NCI-H526 (cell line): ENCODE results near the gene HEATR3.

Source experiments
- DNase-seq, 2 experiments: peaks; one replicate each; lab custom pipeline; 2025; lab: John Stamatoyannopoulos, UW

The HEATR3 gene

GRCh38 chr16:50056226-50056625 lies 9.5 kb upstream of the HEATR3 start:
- DNase-seq = no peak

DNA sequence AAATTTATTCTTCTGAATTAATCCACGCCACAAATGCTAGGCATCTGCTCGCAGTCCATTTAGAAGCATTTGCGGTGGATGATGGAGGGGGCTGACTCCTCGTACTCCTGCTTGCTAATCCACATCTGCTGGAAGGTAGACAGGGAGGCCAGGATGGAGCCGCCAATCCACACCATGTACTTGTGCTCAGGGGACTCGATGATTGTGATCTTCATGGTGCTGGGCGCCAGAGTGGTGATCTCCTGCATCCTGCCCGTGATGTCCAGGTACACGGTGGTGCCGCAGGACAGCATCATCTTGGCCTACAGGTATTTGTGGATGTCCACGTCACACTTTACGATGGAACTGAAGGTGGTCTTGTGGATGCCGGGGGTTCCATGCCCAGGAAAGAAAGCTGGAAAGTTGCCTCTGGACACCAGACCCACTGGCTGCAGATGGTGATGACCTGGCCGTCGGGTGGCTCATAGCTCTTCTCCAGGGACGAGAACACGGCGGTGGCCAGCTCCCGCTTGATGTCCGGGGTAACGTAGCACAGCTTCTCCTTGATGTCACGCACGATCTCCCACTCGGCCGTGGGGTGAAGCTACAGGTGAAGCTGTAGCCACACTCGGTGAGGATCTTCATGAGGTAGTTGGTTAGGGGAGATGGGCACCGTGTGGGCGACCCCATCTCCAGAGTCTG lies 7.5 kb upstream of the HEATR3 start:
- DNase-seq = no peak

GRCh38 chr16:50059111-50059510 lies 6.7 kb upstream of the HEATR3 start:
- no peak for DNase-seq

DNA sequence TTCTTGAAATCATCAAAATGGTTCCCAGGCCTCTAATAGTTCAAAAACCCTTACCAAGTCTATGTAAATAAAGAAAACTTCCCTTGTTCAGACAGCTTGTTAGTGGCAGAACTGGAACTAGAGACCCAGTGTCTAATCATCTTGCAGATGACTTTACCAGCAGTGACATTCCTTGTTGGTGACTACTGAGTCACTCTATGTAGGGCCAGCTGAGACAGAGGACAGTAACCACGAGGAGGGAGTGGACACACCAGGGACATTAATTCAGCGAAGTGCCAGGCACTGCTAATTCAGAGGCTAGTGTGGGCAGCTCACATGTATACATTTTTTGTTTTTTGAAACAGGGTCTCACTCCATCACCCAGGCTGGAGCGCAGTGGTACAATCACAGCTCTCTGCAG lies 6.1 kb upstream of the HEATR3 start:
- no peak for DNase-seq

DNA sequence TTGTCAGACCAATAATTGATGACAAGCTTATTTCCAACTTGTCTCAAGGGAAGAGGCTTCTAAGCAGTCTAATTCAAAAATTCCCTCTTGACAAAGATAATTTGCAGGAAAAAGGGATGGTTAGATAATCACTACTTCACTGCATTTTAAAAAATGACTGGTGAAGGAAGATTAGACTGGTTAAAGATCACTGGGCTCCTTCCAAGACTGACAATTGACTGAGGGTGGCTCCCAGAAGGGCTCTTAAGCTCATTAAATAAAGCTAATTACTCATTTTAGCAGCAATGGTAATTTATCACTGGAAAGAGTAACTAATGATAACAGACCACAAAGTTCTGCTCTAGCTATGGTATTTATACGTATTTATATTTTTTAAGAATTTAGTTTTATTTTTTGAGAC lies 4.4 kb upstream of the HEATR3 start:
- no peak for DNase-seq

GRCh38 chr16:50065241-50065623 lies 538 bp upstream of the HEATR3 start:
- no peak for DNase-seq

DNA sequence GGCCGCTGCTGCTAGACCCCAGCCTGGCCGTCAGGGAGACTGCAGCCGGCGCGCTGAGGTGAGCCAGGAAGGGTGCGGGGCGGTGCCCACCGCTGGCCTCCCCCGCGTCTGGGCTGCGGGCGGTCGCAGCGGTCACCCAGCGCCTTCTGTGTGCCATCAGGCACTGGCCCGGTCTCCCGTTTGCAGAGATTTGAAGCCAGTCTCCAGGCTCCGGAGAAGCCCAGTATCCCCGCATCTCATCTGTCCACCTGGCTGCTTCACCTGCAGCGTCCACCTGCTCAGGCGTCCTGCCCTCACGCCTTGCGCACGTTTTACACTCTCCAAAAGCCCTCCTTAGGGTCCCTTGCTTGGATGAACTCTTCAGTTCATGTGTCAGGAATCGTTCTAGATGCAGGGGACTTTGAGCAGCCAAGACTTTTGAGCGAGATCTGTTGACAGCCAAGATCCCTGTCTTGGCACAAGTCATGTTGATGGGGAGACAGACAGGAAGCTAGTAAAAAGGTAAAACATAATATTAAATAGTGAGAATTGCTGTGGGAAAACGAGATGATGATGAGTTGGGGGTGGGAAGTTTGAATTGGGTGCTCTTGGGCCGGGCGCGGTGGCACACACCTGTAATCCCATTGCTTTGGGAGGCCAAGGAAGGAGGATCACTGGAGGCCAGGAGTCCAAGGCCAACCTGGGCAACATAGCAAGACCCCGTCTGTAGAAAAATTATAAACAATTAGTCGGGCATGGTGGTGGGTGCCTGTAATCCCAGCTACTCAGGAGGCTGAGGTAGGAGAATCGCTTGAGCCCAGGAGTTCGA lies 916 bp downstream of the HEATR3 start:
- no peak for DNase-seq

DNA sequence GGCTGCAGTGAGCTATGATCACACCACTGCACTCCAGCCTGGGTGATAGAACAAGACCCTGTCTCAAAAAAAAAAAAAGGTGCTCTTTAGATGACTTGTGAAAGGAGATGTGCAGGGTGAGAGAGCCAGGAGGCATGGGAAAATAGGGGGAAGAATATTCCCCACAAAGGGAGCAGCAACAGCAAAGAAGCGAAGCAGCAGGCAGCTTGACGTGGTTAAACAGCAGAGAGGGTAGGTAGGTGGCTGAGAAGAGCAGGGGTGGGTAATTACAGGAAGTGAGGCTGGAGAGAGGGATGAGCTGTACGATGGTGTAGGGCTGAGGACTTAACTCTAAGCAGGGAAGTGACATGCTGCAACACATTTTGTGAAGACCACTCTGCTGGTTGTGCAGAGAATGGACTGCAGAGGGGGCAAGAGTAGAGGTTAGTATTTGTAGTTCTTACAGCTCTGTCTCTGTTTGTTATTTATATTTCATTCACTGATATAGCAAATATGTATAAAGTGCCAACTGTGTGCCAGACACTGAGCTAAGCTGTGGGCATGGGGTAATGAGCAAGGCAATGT lies 1.6 kb downstream of the HEATR3 start:
- peak; percentile 17 to 51 for DNase-seq

GRCh38 chr16:50068550-50068949 lies 2.8 kb downstream of the HEATR3 start:
- DNase-seq = no peak

DNA sequence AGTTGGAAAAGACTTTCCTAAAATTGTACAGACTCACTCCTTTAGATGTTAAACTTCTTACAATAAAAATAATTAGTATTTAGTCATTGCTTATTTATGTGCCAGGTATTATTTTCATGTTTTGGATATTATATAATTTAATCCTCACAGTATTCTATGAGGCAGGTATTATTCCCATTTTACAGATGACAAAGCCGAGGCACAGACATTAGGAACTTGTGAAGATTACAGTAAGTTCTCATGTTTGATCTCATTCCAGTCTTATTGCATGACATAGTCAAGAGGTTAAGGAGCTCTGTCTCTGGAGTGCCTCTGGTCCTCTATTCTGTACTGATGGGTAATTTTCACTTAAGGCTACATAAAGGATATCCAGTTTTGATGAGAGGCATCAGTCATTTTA lies 3.3 kb downstream of the HEATR3 start:
- DNase-seq = no peak

GRCh38 chr16:50071075-50071671 lies 5.4 kb downstream of the HEATR3 start:
- no peak for DNase-seq

- DNase-seq = no peak
Observed at GRCh38 chr16:50072730-50073129, 7.0 kb downstream of the HEATR3 start.

- DNase-seq = no peak
Observed at GRCh38 chr16:50079397-50080140, 13.8 kb downstream of the HEATR3 start.

GRCh38 chr16:50081428-50082018 lies 15.8 kb downstream of the HEATR3 start:
- no peak for DNase-seq

GRCh38 chr16:50083996-50084395 lies 18.2 kb downstream of the HEATR3 start:
- no peak for DNase-seq

GRCh38 chr16:50086176-50086575 lies 20.4 kb downstream of the HEATR3 start:
- DNase-seq = no peak

- DNase-seq = no peak
Observed at GRCh38 chr16:50088302-50088701, 22.5 kb downstream of the HEATR3 start.

GRCh38 chr16:50092891-50093290 lies 27.1 kb downstream of the HEATR3 start:
- DNase-seq = no peak

DNA sequence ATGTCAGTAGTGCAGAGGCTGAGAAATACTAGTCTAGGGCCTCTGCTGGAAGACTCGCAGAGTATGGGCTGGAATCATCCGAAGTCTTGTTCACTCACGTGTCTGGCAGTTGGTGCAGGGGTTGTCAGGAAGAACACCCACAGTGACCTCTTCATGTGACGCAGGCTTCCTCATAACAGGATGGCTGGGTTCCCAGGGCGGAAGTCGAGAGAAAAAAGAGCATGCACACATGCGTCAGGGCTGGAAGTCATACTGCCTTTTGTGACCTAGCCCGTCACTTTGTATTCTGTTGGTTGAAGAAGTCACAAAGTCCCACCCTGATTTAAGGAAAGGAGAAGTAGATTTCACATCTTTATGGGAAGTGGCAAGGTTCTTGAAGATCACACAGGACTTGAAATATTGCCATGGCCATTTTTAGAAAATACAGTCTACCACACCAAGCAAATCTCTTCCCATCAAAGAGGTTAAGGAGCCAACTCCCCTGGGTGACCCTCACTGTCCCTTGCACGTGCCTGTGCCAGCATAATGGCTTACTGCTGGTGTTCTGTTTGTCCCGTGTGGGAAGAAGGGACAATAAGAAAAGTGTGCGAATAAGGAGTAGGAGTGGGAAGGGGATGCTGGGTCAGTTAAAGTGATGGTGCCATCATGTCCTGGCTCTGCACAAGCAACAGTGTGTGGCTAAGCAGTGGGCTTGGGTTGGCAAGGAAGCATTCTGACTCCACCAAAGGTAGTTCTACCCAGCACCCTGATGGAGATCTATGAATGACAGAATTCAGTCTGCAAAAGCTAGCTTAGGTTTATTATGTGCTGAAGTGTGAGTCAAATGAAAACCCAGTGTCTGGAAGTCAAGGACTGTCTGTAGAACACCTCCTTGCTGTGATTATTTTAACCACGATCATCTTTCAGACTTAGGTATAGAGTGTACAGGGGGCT lies 28.1 kb downstream of the HEATR3 start:
- DNase-seq = no peak

DNA sequence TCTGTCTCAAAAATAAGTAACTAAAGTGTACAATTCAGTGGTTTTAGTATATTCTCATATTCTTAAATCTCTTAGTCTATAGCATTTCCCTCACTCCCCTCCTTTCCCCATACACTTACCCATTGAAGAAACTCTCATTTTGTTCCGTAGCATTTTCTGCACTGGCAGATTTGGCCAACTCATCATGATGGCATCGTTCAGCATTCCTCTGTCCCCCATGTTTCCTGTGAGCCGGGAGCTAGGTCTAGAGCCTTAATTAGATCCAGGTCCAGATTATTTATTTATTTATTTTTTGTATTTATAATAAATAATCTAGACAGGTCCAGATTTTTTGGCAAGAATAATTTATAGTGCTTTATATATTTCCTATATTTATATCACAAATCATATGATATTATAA lies 31.0 kb downstream of the HEATR3 start:
- no peak for DNase-seq
